Immature natural killer cell (primary cell): ENCODE measurements around the gene CXCL12. TPM values are rescaled to one million over a fixed set of nuclear protein-coding genes. Genes with fewer than 3 reads are reported as not detected.

Source experiments
- DNase-seq, 3 donors: peaks; one replicate each; pipeline ENCODE4 v3.0.0; 2022; ENCODE audit warnings: mixed read lengths in 1 of 3
- H3K27ac Mint-ChIP-seq, 6 donors: one replicate each; pipeline ENCODE4 v1.8.0; 2020; ENCODE audit warnings: mixed read lengths in 6 of 6, mild to moderate bottlenecking in 5 of 6, inconsistent platforms in 4 of 6, moderate library complexity in 3 of 6
- H3K27me3 Mint-ChIP-seq, 3 donors: one replicate each; pipeline ENCODE4 v1.8.0; 2020 to 2021; ENCODE audit warnings: low read depth in 3 of 3, mild to moderate bottlenecking in 3 of 3, mixed read lengths in 3 of 3, moderate library complexity in 3 of 3, inconsistent platforms in 1 of 3
- H3K36me3 Mint-ChIP-seq, 3 donors: one replicate each; pipeline ENCODE4 v1.8.0; 2020; ENCODE audit warnings: mixed read lengths in 3 of 3, inconsistent platforms in 2 of 3, mild to moderate bottlenecking in 2 of 3
- H3K4me1 Mint-ChIP-seq, 2 donors: one replicate each; pipeline ENCODE4 v1.8.0; 2020; ENCODE audit warnings: inconsistent platforms in 2 of 2, mild to moderate bottlenecking in 2 of 2, mixed read lengths in 2 of 2, moderate library complexity in 1 of 2
- H3K4me3 Mint-ChIP-seq, 5 donors: one replicate each; pipeline ENCODE4 v1.8.0; 2020; ENCODE audit warnings: mild to moderate bottlenecking in 5 of 5, mixed read lengths in 5 of 5, inconsistent platforms in 3 of 5, moderate library complexity in 3 of 5
- H3K9me3 Mint-ChIP-seq, 6 donors: one replicate each; pipeline ENCODE4 v1.8.0; 2020; ENCODE audit warnings: mild to moderate bottlenecking in 6 of 6, mixed read lengths in 6 of 6, inconsistent platforms in 4 of 6, moderate library complexity in 3 of 6
- polyA plus RNA-seq, 3 donors: library from polyadenylated mRNA; unstranded; fragments of 300-500 nt; fragmentation: Illumina TruSeq; gene quantifications; one replicate each; pipeline ENCODE4 v1.2.3, GENCODE V29; 2021

The CXCL12 gene
- polyA plus RNA-seq, 3 donors from 2014 or later: not detected

DNA sequence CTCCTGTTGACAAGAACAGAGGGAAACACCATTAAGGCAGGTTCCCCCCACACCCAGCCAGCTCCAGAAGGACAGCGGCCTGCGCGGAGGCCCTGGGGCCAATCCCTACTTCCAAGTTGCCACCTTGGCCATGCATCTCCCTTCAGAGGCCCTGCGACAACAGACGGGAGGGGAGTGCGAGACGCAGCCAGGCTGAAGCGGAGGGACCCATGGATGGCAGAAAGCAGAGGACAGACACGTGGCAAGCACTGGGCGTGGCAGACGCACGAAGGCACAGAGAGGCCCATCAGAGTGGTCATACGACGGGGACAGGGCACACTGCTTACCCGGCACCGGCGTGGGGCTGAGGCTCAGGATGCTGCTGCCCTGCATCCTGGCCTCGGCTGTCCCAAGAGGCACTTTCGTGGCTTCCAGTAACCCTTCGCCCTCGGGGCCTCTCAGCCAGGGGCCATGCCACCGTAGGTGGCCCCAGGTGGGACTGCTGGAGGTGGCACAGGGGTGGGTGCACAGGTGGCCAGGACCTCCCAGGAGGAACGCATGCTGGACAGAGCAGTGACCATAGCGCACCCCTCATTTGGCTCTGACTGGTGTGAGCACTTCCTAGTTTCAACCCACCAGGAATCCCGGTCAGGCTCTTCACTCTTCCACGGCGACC lies 11.4 kb downstream of the CXCL12 start:
- no peak for DNase-seq
- peaks cover 2 to 5% (median 3%) of the 10 kb centered on the region in 3 donors for H3K27me3 Mint-ChIP-seq
- H3K9me3 Mint-ChIP-seq: no peaks in the 10 kb centered on the region
- no peaks in the 10 kb centered on the region for H3K4me1 Mint-ChIP-seq
- H3K4me3 Mint-ChIP-seq: no peak overlapping the region
- H3K27ac Mint-ChIP-seq: no peak overlapping the region
- no peaks in the 10 kb centered on the region for H3K36me3 Mint-ChIP-seq

DNA sequence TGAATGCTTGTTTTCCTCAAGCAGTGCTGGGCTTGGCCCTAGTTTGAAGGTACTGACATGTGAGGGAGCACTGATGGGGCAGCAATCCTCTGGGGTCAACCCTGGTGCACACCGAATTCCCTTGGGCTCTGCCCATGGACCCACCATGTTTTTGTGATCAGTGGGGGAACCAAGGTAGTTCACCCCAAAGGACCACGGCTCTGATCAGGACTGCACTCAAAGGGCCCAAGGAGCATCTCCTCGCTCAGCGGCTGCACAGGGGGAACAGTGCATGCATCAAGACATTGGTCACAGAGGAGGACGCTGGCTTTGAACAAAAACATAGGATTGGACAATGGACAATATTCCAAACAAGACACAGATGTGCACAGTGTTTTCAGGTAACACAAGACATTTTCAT lies 12.7 kb downstream of the CXCL12 start:
- Mint-ChIP-seq H3K36me3 (no peaks in the 10 kb centered on the region), H3K4me1 (no peaks in the 10 kb centered on the region), H3K9me3 (no peaks in the 10 kb centered on the region), H3K27ac (no peak overlapping the region), H3K27me3 (peaks cover 2 to 3% (median 3%) of the 10 kb centered on the region in 3 donors), H3K4me3 (no peak overlapping the region)
- no peak for DNase-seq

DNA sequence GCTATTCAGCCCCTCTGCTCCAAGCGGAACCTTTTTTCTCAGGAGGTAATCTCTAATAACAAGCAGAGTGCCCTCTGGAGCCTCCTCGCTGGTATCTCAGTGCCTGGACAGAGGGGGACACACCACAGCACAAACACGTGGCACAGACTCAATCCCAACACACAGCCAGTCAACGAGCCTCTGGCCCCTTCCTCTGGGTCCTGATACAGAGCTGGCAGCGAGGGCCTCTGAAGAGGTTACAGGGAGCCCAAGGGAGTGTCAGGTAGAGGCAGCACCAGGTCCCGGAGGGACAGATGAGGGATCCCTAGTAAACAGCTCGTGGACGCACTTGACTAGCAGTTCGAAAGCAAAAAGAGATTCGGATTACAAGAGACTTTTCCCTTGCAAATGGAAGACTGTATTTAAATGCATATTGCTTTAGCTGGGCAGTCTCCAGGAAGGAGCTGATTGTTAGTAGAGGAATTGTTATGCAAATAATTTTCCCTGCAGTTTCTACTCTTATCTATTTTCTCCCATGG lies 14.1 kb downstream of the CXCL12 start:
- Mint-ChIP-seq H3K9me3 (no peaks in the 10 kb centered on the region), H3K27me3 (peaks cover 2 to 3% (median 3%) of the 10 kb centered on the region in 3 donors)
- no peak for DNase-seq

DNA sequence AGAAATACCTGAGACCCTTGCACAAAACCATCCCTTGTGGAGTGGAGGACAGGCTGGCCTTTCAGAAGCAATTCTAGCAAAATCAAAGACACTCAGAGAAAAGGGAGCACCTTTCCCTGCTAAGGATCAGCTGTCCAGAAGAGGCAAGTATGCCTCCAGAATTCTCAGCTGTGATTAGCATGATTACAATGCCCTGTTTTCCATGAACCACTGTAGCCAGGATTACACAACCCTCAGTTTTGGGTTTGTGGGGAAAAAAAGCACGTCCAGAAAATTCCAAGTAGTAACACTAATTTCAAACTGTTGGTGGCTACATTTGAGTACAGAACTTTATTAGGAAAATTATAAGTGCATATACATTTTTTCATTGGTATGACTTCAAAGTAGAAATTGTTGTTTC lies 15.0 kb downstream of the CXCL12 start:
- Mint-ChIP-seq H3K9me3 (no peaks in the 10 kb centered on the region), H3K27me3 (peaks cover 2 to 3% (median 3%) of the 10 kb centered on the region in 3 donors), H3K4me3 (no peak overlapping the region), H3K27ac (no peak overlapping the region), H3K36me3 (no peaks in the 10 kb centered on the region), H3K4me1 (no peaks in the 10 kb centered on the region)
- DNase-seq: no peak

More for the DNA sequence above, 14.1 kb downstream of the CXCL12 start:
- no peaks in the 10 kb centered on the region for H3K4me1 Mint-ChIP-seq
- H3K36me3 Mint-ChIP-seq: no peaks in the 10 kb centered on the region
- H3K27ac Mint-ChIP-seq: no peak overlapping the region
- H3K4me3 Mint-ChIP-seq: no peak overlapping the region

DNA sequence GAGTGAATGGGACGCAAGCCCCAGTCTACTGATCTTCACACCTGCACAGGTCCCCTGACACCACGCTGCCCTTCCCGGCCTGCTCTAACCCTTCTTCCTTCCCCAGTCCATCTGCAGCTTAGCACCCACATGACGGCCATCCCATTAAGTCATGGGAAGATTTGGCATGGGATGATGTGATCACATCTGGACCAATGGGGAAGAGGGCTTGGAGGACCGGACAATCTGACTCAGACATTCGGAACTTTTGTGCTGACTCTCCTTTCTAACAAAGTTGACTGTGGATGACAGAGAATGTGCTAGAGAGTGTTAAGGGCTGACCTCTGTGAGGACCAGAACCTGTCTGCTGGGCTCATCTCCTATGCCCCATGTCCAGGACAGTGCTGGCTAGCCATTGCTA lies 15.6 kb downstream of the CXCL12 start:
- Mint-ChIP-seq H3K27me3 (peaks cover 2 to 4% (median 3%) of the 10 kb centered on the region in 3 donors), H3K27ac (no peak overlapping the region), H3K4me3 (no peak overlapping the region), H3K36me3 (no peaks in the 10 kb centered on the region), H3K9me3 (no peaks in the 10 kb centered on the region), H3K4me1 (no peaks in the 10 kb centered on the region)
- no peak for DNase-seq

DNA sequence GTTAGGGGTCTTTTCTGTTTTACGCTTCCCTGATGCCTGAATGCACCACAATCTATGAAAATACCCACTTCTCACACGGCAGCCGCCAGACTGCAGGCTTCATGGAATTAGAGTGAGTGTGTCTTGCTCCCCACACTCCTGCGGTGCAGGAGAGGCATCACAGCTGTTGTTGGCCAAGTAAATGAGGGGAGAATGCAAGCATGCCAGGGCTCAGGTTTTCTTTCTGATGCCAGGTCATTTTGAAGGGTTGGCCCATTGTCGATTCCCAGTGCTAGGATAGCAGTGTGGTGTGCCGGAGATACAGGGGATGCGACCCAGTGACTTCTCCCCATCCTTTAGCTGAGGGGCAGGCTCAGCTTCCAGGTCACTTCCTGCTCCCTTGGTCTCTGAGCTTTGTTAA lies 16.3 kb downstream of the CXCL12 start:
- Mint-ChIP-seq H3K27ac (no peak overlapping the region), H3K4me1 (no peaks in the 10 kb centered on the region), H3K4me3 (no peak overlapping the region), H3K27me3 (peaks cover 2 to 7% (median 3%) of the 10 kb centered on the region in 3 donors), H3K9me3 (no peaks in the 10 kb centered on the region), H3K36me3 (no peaks in the 10 kb centered on the region)
- no peak for DNase-seq

DNA sequence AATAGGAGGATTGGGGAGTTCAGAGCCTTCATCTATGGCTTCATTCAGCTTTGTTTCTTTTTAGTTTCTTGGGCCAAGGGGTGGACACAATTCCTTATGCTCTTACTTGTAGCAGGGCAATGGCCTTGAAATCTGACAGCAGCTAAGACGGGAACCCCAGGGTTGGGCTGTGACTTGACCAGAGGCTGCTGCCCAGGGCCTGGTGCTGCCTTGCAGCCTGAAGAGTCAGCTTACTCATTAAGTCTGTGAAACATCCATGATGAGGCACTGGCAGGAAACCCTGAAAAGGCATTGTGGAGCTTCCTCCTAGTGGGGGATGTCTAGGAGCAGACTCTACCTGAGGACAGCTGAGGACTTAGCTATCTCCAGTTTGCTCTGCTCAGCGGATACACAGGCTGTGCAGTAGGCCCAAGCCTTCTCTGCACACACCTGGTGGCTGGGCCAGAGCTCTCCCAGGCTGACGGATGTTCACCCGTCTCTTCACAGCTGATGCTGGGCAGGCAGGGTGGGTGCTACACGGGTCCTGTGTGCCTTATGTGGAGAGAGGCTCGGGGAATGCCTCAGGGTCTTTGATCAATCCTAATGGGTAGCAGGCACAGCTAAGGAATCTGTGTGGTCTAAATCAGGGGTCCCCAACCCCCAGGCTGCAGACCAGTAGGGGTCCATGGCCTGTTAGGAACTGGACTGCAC lies 17.8 kb downstream of the CXCL12 start:
- Mint-ChIP-seq H3K27ac (no peak overlapping the region), H3K4me1 (no peaks in the 10 kb centered on the region), H3K9me3 (no peaks in the 10 kb centered on the region), H3K36me3 (no peaks in the 10 kb centered on the region), H3K27me3 (peaks cover 2 to 10% (median 6%) of the 10 kb centered on the region in 3 donors), H3K4me3 (no peak overlapping the region)
- DNase-seq: no peak

DNA sequence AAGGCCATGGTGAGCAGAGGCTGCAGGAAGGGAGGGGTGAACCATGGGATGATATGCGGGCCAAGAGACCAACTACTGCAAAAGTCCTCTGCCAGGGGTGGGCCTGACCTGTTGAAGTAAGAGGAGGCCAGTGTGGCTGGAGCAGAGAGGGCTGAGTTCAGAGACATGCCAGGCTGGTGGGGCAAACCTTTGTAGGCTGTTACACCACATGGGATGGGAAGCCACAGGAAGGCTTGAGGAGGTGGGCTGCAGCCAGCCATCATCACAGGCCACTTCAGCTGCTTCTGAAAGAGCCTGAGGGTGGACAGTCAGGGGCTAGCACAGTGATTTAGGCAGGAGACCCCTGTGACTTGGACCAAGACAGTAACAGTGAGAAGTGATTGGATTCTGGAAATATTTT lies 20.3 kb downstream of the CXCL12 start:
- H3K4me3 Mint-ChIP-seq: no peak overlapping the region
- no peaks in the 10 kb centered on the region for H3K9me3 Mint-ChIP-seq
- H3K27ac Mint-ChIP-seq: no peak overlapping the region
- no peaks in the 10 kb centered on the region for H3K36me3 Mint-ChIP-seq
- DNase-seq: no peak
- no peaks in the 10 kb centered on the region for H3K4me1 Mint-ChIP-seq
- H3K27me3 Mint-ChIP-seq: peaks cover 2 to 9% (median 6%) of the 10 kb centered on the region in 3 donors

DNA sequence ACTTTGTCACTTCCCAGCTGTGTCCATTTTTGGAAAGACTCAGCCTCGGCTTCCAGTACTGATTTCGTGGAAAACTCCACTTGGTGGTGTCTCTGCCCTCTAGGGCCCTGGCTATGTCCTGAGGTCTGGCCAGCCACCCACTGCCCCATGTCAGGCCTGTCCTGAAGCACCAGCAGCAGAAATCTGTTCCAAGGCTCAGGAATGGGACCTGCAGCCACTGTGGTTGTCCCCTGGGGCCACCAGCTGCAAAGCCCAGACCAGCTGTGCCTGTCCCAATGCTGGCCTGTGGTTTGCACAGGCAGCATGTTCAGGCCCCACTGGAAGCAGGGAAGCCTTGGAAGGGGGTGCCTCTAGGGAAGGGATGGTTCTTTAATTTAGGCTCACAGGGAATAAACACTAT lies 21.2 kb downstream of the CXCL12 start:
- Mint-ChIP-seq H3K27ac (no peak overlapping the region), H3K27me3 (peaks cover 2 to 9% (median 6%) of the 10 kb centered on the region in 3 donors), H3K36me3 (no peaks in the 10 kb centered on the region), H3K4me1 (no peaks in the 10 kb centered on the region), H3K4me3 (no peak overlapping the region), H3K9me3 (no peaks in the 10 kb centered on the region)
- no peak for DNase-seq

DNA sequence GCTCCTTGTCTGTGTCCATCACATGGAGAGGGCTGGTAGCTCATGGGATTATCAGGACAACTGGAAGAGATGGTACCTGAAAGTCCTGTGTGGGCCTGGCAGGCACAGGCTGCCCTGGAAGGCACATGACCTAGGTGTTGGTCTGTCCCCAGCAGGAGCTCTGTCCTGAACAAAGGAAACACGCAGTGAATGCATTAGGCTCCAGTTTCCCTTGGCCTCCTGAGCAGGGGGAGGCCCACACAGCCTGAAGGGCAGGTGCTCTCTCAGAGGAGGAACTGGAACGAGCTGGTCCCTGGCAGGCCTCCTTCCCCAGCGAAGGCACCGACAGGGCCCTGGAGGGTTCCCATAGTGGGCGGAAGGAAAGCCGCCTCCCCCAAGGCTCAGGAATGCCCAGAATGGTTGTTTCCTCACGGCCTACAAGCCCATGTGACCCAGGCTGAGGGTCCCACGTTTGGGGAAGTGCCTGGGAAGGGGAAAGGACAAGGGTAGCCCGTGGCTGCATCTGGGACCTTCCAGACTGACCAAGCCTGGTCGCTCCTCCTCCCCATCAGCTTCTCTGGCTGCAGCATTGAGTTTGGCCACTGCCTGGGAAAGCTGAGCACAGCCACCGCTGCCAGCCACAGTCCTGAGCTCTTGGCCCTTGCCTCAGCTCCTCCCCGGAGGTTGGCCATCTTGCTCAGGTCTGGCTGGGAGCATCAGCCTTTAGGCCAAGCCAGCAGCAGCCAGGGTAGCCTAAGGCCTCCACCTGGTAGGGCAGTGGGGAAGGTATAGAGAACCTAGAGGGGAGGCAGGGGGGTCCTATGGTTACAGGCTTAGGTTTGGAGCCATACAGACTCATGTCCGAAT lies 21.8 kb downstream of the CXCL12 start:
- Mint-ChIP-seq H3K9me3 (no peaks in the 10 kb centered on the region), H3K4me1 (no peaks in the 10 kb centered on the region), H3K4me3 (no peak overlapping the region), H3K27me3 (peaks cover 3 to 9% (median 6%) of the 10 kb centered on the region in 3 donors), H3K27ac (no peak overlapping the region), H3K36me3 (no peaks in the 10 kb centered on the region)
- DNase-seq: no peak

DNA sequence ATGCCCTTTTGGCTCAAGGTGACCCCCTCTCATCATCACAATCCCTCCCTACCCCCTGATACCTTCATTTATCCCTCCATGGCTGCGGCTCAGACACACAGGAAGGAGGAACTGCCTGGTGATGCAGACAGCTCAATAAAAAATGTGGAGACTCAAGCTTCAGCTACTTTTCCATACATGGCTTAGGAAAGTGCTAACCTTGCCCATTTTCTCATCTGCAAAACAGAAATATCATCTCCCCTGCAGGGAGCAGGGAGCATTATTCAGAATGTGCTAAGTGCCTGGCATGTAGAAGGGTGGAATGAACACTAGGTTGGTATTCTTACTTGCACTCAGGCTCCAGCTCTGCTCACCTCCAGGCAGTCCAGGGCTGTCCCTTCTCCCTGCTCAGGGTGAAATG lies 23.8 kb downstream of the CXCL12 start:
- Mint-ChIP-seq H3K4me1 (no peaks in the 10 kb centered on the region), H3K27ac (no peak overlapping the region), H3K4me3 (no peak overlapping the region), H3K9me3 (no peaks in the 10 kb centered on the region), H3K27me3 (peaks cover 3 to 7% (median 6%) of the 10 kb centered on the region in 3 donors), H3K36me3 (no peaks in the 10 kb centered on the region)
- no peak for DNase-seq

DNA sequence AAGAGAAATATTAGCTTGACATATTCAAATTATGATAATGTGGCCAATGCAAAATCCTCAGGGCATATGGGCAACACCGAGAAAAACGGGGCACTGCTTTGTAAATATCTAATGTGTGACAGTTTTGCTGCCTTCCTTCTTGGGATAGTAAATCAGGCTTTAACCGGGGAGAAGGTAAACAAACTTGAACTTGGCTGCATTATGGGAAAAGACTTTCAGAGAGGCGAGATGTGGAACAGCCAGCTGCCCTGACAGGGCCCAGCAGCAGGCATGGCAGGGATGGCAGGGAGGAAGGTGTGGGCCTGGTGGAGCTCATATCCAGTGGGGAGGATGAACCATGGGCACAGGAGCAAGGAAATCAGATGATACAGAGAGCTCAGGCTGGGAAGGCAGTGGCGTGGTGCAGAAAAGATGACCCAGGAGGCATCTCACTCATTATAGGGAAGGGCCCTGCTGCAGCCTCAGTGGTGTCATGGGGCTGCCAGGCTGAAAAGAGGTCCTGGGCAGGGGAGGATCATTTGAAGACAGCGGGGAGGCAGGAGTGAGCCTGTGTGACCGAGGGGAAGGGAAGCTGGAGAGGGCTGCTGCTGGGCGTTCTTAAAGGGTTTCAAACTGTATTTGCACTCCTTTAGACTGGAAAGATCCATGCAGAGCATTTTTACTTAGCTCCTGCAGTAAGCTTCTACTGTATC lies 26.7 kb downstream of the CXCL12 start:
- H3K4me3 Mint-ChIP-seq: no peak overlapping the region
- no peak for DNase-seq
- no peak overlapping the region for H3K27ac Mint-ChIP-seq
- no peaks in the 10 kb centered on the region for H3K4me1 Mint-ChIP-seq
- no peaks in the 10 kb centered on the region for H3K9me3 Mint-ChIP-seq
- H3K27me3 Mint-ChIP-seq: peaks cover 3 to 6% (median 4%) of the 10 kb centered on the region in 3 donors
- H3K36me3 Mint-ChIP-seq: no peaks in the 10 kb centered on the region

DNA sequence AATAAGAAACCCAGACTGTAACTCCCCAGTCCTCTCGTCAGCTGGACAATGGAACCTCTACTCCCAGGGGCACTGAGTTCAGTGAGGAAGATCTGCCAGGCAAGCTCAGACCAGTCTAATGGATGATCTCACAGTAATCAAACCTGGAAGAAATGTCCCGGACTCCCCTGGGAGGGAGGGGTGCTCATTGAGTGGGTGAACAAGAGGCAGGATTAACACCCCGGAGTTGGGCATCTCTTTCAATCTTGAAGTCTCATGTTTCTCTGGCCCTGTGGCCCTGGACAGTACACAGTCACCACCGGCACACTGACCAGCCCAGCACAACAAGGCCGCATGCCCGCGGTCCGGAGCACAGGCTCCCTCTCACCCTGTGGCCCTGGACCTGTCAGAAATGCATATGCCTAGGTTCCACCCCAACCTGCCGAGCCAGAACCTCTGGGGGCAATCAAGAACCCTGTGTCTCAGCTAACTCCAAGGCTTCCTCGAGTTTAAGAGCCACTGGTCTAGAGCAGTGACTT lies 27.8 kb downstream of the CXCL12 start:
- peaks cover 0 to 4% (median 4%) of the 10 kb centered on the region in 3 donors for H3K27me3 Mint-ChIP-seq
- no peak overlapping the region for H3K4me3 Mint-ChIP-seq

More for the DNA sequence above, 27.8 kb downstream of the CXCL12 start:
- no peaks in the 10 kb centered on the region for H3K36me3 Mint-ChIP-seq
- no peak overlapping the region for H3K27ac Mint-ChIP-seq
- H3K4me1 Mint-ChIP-seq: no peaks in the 10 kb centered on the region
- H3K9me3 Mint-ChIP-seq: no peaks in the 10 kb centered on the region
- no peak for DNase-seq
